ENCODE data around the gene TOPORS.
"Not testable (repeated sequence)": the region's sequence is repeated elsewhere in the genome, so short reads cannot be mapped to it uniquely, and the experiment has no call there.

TOPORS gene

GRCh38 chr9:32558408-32558934, 6.1 kb upstream of the TOPORS start:
- DNase-seq = no peak

- no peak for DNase-seq
Observed at GRCh38 chr9:32554591-32554990, 2.2 kb upstream of the TOPORS start.

- no peak for DNase-seq
Observed at GRCh38 chr9:32554107-32554506, 1.7 kb upstream of the TOPORS start.

GRCh38 chr9:32551276-32552051, 922 bp downstream of the TOPORS start:
- DNase-seq = peak; percentile 65

- peak; percentile 93 for DNase-seq
Observed at GRCh38 chr9:32550562-32551275, 1.7 kb downstream of the TOPORS start.

GRCh38 chr9:32550150-32550561, 2.2 kb downstream of the TOPORS start:
- DNase-seq = no peak

- DNase-seq = not testable (repeated sequence)
Observed at GRCh38 chr9:32548213-32548612, 4.2 kb downstream of the TOPORS start.

GRCh38 chr9:32545884-32546283, 6.5 kb downstream of the TOPORS start:
- no peak for DNase-seq

GRCh38 chr9:32543047-32543446, 9.3 kb downstream of the TOPORS start:
- no peak for DNase-seq

- DNase-seq = no peak
Observed at GRCh38 chr9:32533816-32534215, 18.6 kb downstream of the TOPORS start.

GRCh38 chr9:32533336-32533735, 19.1 kb downstream of the TOPORS start:
- DNase-seq = no peak

GRCh38 chr9:32526707-32527048, 25.7 kb downstream of the TOPORS start:
- no peak for DNase-seq

- DNase-seq = peak; percentile 76
Observed at GRCh38 chr9:32526041-32526706, 26.2 kb downstream of the TOPORS start, which contains the start of gene RIGI. Gene RIGI (minus strand): TSS chr9:32526196. CDS start chr9:32526166, 30 bp downstream.

- no peak for DNase-seq
Observed at GRCh38 chr9:32525709-32526030, 26.7 kb downstream of the TOPORS start.

- no peak for DNase-seq
Observed at GRCh38 chr9:32524892-32525708, 27.3 kb downstream of the TOPORS start.

GRCh38 chr9:32524558-32524891, 27.9 kb downstream of the TOPORS start:
- DNase-seq = not testable (repeated sequence)

GRCh38 chr9:32523910-32524309, 28.5 kb downstream of the TOPORS start:
- DNase-seq = no peak

GRCh38 chr9:32518276-32518675, 34.1 kb downstream of the TOPORS start:
- DNase-seq = no peak

GRCh38 chr9:32516241-32516640, 36.1 kb downstream of the TOPORS start:
- DNase-seq = no peak

GRCh38 chr9:32508728-32509127, 43.7 kb downstream of the TOPORS start:
- no peak for DNase-seq

- no peak for DNase-seq
Observed at GRCh38 chr9:32503008-32503407, 49.4 kb downstream of the TOPORS start.

- no peak for DNase-seq
Observed at GRCh38 chr9:32502464-32502863, 49.9 kb downstream of the TOPORS start.

- DNase-seq = no peak
Observed at GRCh38 chr9:32501868-32502267, 50.5 kb downstream of the TOPORS start.
